Sigmoid colon (tissue), 4 donors: ENCODE measurements around the gene KRTAP5-2.

Source experiments
- POLR2AphosphoS5 ChIP-seq, 4 donors: sonication (generic); formaldehyde crosslinking; IDR thresholded peaks; one replicate each; pipeline ENCODE4 v1.6.1; 2017; ENCODE audit warnings: antibody characterized with exemption in 4 of 4
- TF ChIP-seq, protein P1 (sequence below), 4 experiments: fragments of 450-650 bp in 3 of 4; fragments of 200-600 bp in 1 of 4; IDR thresholded peaks; one replicate each; pipeline ENCODE4 v1.5.1; 2016 to 2019; ENCODE audit warnings: antibody characterized with exemption in 4 of 4, mild to moderate bottlenecking in 3 of 4, moderate library complexity in 2 of 4

DNA sequence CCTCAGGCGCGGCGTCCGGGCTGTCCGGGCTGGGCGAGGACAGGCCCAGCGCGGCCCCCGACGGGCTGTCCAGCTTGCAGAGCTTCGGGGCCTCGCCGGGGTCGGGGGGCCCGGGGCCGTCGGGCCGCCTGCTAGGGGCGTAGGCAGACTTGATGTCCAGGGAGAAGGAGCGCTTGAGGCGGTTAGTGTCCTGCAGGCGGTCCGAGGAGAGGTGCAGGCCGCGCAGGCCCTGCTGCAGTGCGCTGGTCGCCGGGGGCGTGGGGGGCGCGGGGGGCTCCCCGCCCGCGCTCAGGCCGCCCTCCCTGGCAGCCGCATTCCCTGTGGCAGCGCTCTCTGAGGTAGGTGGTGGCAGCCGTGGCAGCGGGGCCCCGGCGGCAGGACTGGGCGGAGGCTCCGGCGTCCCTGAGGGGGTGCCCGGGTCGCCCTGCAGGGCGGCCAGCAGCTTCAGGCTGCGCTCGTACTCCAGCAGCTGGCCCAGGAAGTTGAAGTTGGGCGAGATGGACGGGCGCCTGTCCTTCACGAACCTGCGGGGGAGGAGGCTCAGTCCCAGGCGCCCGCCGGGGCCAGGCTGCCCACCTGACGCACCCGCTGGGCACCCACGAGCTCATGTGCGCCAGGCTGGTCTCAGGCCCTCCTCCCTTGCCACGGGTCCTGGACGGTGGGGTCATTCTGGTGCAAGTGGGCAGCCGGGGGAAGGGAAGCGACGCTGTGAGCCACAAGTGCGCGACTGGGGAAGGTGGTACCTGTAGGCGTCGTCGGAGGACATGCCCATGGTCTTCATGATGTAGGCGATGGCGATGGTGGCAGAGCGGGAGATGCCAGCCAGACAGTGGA, 40.8 kb downstream of the KRTAP5-2 start:
- no peak for TF ChIP-seq POLR2AphosphoS5 (IDR thresholded peaks at IDR 0.05)
- TF ChIP-seq, protein P1, sequence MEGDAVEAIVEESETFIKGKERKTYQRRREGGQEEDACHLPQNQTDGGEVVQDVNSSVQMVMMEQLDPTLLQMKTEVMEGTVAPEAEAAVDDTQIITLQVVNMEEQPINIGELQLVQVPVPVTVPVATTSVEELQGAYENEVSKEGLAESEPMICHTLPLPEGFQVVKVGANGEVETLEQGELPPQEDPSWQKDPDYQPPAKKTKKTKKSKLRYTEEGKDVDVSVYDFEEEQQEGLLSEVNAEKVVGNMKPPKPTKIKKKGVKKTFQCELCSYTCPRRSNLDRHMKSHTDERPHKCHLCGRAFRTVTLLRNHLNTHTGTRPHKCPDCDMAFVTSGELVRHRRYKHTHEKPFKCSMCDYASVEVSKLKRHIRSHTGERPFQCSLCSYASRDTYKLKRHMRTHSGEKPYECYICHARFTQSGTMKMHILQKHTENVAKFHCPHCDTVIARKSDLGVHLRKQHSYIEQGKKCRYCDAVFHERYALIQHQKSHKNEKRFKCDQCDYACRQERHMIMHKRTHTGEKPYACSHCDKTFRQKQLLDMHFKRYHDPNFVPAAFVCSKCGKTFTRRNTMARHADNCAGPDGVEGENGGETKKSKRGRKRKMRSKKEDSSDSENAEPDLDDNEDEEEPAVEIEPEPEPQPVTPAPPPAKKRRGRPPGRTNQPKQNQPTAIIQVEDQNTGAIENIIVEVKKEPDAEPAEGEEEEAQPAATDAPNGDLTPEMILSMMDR (IDR thresholded peaks at IDR 0.05): no peak
